WERI-Rb-1 (cell line): ENCODE results near the gene NBPF11.
A peak's percentile ranks its signal among the peaks of the same experiment; 100 is the strongest.
"Not testable (repeated sequence)": the region's sequence is repeated elsewhere in the genome, so short reads cannot be mapped to it uniquely, and the experiment has no call there.

Experiments
- DNase-seq: peaks from one replicate; pipeline ENCODE4 v3.0.0-alpha.2; 2020
- H3K27ac ChIP-seq: fragments of 250-450 bp; sonication (Bioruptor Pico); 2 replicates; pipeline ENCODE4 v1.5.1; 2020; ENCODE audit warnings: mild to moderate bottlenecking, moderate library complexity
- H3K27me3 ChIP-seq: fragments of 250-450 bp; sonication (Bioruptor Pico); 2 replicates; pipeline ENCODE4 v1.5.1; 2021; ENCODE audit warnings: mild to moderate bottlenecking, low read depth, moderate library complexity; ENCODE audit not compliant: insufficient read depth, severe bottlenecking
- H3K36me3 ChIP-seq: fragments of 250-450 bp; sonication (Bioruptor Pico); 2 replicates; pipeline ENCODE4 v1.5.1; 2020; ENCODE audit warnings: mild to moderate bottlenecking, moderate library complexity
- H3K4me3 ChIP-seq: 2 replicates; pipeline ENCODE4 v1.5.1; 2011; ENCODE audit warnings: low read depth, mild to moderate bottlenecking, control low read depth, low read length
- H3K9me3 ChIP-seq: fragments of 250-450 bp; sonication (Bioruptor Pico); 2 replicates; pipeline ENCODE4 v1.5.1; 2021; ENCODE audit warnings: mild to moderate bottlenecking, moderate library complexity; ENCODE audit not compliant: severe bottlenecking
- TF ChIP-seq, protein P1 (sequence below): IDR thresholded peaks from 2 replicates; pipeline ENCODE4 v1.5.1; 2011; ENCODE audit warnings: low read depth, mild to moderate bottlenecking, control low read depth, inconsistent platforms, low read length

The NBPF11 gene, protein sequence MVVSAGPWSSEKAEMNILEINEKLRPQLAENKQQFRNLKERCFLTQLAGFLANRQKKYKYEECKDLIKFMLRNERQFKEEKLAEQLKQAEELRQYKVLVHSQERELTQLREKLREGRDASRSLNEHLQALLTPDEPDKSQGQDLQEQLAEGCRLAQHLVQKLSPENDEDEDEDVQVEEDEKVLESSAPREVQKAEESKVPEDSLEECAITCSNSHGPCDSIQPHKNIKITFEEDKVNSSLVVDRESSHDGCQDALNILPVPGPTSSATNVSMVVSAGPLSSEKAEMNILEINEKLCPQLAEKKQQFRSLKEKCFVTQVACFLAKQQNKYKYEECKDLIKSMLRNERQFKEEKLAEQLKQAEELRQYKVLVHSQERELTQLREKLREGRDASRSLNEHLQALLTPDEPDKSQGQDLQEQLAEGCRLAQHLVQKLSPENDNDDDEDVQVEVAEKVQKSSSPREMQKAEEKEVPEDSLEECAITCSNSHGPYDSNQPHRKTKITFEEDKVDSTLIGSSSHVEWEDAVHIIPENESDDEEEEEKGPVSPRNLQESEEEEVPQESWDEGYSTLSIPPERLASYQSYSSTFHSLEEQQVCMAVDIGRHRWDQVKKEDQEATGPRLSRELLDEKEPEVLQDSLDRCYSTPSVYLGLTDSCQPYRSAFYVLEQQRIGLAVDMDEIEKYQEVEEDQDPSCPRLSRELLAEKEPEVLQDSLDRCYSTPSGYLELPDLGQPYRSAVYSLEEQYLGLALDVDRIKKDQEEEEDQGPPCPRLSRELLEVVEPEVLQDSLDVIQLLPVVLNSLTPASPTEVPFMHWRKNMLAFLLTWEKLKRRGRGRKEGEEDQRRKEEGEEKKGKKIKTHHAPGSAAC

DNA sequence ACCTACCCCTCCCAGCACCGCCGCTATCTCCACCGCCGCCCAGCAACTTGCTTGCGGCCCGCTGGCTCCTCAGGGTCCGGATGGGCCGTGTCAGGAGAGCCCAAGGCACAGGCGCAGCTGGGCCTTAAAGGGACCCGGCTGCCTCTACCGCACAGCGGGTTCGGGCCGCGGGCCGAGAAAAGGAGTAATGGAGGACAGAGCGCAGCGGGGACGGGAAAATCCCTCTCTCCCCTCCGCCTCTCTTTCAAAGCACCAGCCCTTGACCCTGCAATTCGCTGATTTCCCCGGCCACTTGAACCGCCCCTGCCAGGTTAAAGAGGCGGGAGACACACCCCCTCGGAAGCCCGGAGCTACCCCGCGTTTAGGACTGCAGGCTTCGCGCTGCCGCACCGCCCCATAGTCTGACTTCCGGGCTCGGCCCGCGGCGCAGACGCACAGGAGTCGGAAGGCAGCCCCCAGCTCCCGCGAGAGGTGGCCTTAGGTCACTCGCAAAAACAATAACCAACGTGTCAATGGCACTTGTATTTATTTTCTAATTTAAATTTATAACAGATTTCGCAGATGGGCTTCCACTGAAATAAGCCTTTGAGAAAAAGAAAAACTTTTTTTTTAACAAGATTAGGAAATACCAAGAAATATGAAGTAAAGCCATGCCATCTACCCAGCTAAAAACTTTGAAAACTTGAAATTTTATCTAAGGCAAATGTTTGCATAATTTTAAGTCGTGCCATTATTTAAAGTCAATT, at the start of gene NBPF11:
Gene NBPF11, minus strand, starts transcription at position 371 of the 746 bp plus-strand sequence. CDS start 25,278 bp downstream, outside the sequence.
- not testable (repeated sequence) for H3K27me3 ChIP-seq, H3K9me3 ChIP-seq, H3K36me3 ChIP-seq
- peak within 1 kb of the TSS; percentile 92 for H3K4me3 ChIP-seq
- H3K27ac ChIP-seq, result peak within 1 kb of the TSS; percentile 86
- DNase-seq, result peak; percentile 100

DNA sequence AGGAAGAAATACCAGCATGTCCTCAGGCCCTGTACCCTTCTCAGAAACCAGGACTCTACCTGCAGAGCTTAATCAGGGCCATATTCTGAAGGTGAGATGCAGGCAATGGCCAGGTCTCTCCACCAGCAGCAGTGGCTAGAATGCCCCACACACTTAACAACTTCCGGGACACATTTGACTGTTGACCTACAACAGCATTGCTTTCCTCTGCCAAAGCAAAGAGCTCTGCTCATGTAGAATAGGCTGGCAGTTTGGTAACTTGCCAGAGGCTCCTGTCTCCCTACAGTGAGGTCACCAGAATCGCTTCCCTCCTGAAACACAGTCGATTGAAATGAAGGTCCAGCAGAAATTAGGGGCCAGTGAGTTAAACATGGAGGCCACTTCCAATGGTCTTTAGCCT, 45.3 kb upstream of the NBPF11 start:
- not testable (repeated sequence) for H3K36me3 ChIP-seq, H3K4me3 ChIP-seq, H3K9me3 ChIP-seq, H3K27me3 ChIP-seq, H3K27ac ChIP-seq, DNase-seq

DNA sequence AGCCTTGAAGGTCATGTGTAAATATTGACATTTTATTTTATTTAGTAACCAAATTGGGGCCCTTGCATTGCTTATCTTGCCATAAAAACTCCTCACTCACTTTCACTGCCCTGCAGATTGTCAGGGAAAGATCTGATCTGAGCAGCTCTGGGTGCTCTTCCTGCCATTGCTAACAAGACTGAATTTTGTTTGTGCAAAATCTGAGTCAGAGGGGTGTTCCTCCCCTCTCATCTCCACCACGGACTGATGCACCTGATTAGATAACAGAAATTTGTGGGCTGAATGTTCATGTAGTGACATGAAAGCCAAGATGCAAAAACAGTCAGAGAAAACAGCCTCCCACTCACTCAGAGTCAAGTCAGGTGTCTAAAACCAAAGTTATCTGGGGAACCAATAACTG, 44.9 kb upstream of the NBPF11 start:
- not testable (repeated sequence) for DNase-seq, H3K9me3 ChIP-seq, H3K27me3 ChIP-seq, H3K4me3 ChIP-seq, H3K36me3 ChIP-seq, H3K27ac ChIP-seq

DNA sequence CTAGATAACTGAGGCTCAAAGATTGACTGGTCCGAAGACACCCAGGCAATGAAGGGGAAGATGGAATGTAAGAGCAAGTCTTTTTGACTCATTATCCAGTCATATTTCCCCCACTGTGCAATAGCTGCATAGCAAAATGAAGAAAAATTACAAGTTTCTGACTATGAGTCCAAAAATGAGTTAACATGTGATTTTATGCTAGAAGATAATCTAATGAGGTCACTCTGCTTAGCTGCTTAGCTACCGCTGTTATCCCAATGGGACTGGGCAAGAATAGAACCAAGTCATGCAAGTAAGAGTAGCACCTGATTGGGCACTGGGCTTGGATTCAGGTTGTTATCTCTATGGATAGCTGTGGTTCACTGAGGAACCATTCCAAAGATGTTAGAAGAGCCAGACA, 43.0 kb upstream of the NBPF11 start:
- H3K36me3 ChIP-seq, H3K4me3 ChIP-seq, H3K27ac ChIP-seq, DNase-seq, H3K9me3 ChIP-seq, H3K27me3 ChIP-seq: not testable (repeated sequence)

DNA sequence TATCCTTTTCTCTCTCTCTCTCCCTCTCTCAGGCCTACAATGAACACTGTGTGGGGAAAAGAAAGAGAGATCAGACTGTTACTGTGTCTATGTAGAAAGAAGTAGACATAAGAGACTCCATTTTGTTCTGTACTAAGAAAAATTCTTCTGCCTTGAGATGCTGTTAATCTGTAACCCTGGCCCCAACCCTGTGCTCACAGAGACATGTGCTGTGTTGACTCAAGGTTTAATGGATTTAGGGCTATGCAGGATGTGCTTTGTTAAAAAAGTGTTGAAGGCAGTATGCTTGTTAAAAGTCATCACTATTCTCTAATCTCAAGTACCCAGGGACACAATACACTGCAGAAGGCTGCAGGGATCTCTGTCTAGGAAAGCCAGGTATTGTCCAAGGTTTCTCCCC, 36.7 kb upstream of the NBPF11 start:
- not testable (repeated sequence) for DNase-seq, H3K27ac ChIP-seq, H3K36me3 ChIP-seq, H3K4me3 ChIP-seq, H3K9me3 ChIP-seq, H3K27me3 ChIP-seq

DNA sequence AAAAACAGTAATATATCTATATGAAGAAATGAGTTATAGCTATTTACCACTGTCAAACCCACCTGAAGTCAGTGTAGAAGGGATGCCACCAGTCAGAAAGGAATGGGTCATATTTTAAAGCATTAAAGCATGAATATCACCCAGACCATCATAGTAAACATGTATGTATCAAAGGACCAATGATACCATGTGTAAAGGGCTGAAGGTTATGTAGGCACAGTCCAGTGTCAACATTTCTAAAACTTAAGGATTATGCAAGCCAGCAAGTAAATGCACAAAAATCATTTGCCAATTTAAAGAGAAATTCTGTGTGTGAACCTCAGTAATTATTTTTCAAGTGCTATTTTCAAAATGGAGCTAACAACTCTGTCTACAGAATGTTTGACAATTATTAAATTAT, 26.6 kb upstream of the NBPF11 start:
- H3K27ac ChIP-seq, H3K36me3 ChIP-seq, H3K27me3 ChIP-seq, DNase-seq, H3K4me3 ChIP-seq, H3K9me3 ChIP-seq: not testable (repeated sequence)

DNA sequence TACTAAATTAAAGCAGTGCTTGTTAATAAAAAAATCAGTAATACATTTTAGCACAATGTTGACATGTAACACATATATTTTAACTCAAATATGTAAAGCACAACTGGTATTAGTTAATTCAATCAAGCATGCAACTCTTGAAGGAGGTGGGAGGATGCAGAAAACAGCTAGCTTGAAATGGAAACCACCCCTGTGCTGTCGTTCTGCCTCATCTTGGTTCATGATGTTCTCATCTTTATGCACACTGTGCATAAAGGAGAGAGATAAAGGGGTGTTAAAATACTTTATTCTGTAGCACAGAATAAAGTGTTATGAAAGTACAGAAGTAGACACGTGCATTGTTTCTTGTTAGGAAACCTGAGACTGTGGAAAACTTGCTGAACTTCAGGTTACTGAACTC, 23.3 kb upstream of the NBPF11 start:
- not testable (repeated sequence) for H3K36me3 ChIP-seq, H3K27ac ChIP-seq, H3K9me3 ChIP-seq, H3K4me3 ChIP-seq, H3K27me3 ChIP-seq, DNase-seq

DNA sequence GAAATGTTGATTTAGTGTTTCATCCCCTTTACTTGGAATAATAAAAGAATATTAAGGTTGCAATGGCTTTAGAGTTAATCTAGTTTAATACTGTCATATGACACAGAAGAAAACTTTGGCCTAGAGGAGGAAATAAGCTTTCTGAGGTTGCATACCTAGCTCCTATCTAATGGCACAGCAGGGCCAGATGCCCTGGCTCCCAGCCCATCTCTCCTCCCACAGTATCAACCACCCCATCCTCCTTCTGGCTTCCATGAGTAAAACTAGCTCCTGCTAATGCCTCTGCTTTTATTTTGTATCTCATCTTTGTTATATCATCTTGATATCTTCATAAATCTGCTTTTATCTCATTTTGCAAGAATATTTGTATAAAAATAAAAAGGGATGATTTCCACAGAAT, 19.9 kb upstream of the NBPF11 start:
- DNase-seq, H3K9me3 ChIP-seq, H3K27me3 ChIP-seq, H3K27ac ChIP-seq, H3K4me3 ChIP-seq, H3K36me3 ChIP-seq: not testable (repeated sequence)

DNA sequence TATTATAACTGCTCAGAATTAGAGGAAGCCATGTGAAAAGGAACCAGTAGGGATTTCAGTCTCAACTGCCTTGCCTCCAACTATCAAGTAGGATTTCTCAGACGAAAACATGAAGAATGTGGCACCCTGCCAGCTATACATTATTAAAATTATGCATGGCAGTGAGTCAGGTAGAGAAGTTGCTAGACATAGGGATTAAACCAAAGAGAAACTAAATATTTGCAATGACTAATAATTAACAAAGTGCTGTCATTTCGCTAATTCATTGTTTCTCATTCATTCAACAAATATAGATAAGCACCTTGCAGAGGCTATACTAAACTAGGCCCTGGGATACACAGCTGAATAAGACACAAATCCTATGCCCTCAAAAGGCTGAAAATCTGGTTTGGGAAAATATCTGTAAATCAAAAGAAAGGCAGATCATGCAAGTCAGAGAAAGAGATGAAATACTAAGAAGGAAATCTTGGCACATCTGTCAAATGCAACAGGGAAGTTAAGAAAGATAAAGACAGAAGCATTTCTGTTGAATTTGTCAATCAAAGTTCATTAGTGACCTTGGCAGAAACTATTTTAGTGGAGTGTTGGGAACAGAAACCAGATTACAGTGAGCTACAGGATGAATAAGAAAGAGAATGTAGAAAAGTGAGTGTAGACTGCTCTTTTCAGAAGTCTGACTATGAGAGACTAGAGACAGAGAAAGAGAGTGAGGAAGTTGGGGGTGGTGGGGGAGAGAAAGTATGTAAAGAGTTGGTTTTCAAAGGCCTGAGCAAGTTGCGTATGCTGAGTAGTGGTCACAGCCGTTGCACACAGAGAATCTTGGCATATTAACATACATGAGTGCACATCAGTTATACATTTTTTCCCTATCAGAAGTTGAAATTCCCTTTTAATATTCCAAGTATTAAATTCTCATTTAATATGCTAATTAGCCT, 14.7 kb upstream of the NBPF11 start:
- Histone ChIP-seq H3K36me3 (no peaks in the 10 kb centered on the region), H3K4me3 (no peak overlapping the region), H3K27me3 (no peaks in the 10 kb centered on the region), H3K9me3 (no peaks in the 10 kb centered on the region), H3K27ac (no peak overlapping the region)
- TF ChIP-seq, protein P1, sequence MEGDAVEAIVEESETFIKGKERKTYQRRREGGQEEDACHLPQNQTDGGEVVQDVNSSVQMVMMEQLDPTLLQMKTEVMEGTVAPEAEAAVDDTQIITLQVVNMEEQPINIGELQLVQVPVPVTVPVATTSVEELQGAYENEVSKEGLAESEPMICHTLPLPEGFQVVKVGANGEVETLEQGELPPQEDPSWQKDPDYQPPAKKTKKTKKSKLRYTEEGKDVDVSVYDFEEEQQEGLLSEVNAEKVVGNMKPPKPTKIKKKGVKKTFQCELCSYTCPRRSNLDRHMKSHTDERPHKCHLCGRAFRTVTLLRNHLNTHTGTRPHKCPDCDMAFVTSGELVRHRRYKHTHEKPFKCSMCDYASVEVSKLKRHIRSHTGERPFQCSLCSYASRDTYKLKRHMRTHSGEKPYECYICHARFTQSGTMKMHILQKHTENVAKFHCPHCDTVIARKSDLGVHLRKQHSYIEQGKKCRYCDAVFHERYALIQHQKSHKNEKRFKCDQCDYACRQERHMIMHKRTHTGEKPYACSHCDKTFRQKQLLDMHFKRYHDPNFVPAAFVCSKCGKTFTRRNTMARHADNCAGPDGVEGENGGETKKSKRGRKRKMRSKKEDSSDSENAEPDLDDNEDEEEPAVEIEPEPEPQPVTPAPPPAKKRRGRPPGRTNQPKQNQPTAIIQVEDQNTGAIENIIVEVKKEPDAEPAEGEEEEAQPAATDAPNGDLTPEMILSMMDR, result no peak
- DNase-seq, result no peak
